H1 (cell line): ENCODE results near the gene GNG12. TPM values are rescaled to one million over a fixed set of nuclear protein-coding genes. Genes with fewer than 3 reads are reported as not detected.

ENCODE experiments used
- BCL11A ChIP-seq, 2 experiments: IDR thresholded peaks; one replicate each; pipeline ENCODE4 v1.6.1; 2011; ENCODE audit warnings: low read depth in 2 of 2, low read length in 2 of 2, mild to moderate bottlenecking in 2 of 2
- BRCA1 ChIP-seq: IDR thresholded peaks from 2 replicates; pipeline ENCODE4 v1.6.1; 2012; ENCODE audit warnings: low read depth, low read length, improper control_type of control experiment
- CHD2 ChIP-seq: IDR thresholded peaks from 2 replicates; pipeline ENCODE4 v1.6.1; 2012; ENCODE audit warnings: low read length, improper control_type of control experiment
- HDAC6 ChIP-seq: IDR thresholded peaks from one replicate; pipeline ENCODE4 v1.7.1; 2012; ENCODE audit warnings: low read depth, mild to moderate bottlenecking, inconsistent platforms, low read length, moderate library complexity
- JUN ChIP-seq: IDR thresholded peaks from 2 replicates; pipeline ENCODE4 v1.6.1; 2011; ENCODE audit warnings: low read depth, mild to moderate bottlenecking, improper control_type of control experiment, low read length
- JUND ChIP-seq: IDR thresholded peaks from 2 replicates; pipeline ENCODE4 v1.6.1; 2011; ENCODE audit warnings: mild to moderate bottlenecking, improper control_type of control experiment, low read length
- KDM5A ChIP-seq: fragments of 200-600 bp; IDR thresholded peaks from 2 replicates; pipeline ENCODE4 v1.7.1; 2012; ENCODE audit warnings: mild to moderate bottlenecking, low read length, inconsistent platforms, mixed read lengths
- POU5F1 ChIP-seq: IDR thresholded peaks from 2 replicates; pipeline ENCODE4 v1.6.1; 2011; ENCODE audit warnings: low read depth, mild to moderate bottlenecking, low read length, moderate library complexity
- SIN3A ChIP-seq, 2 experiments: IDR thresholded peaks in 1 of 2; conservative IDR thresholded peaks in 1 of 2; 2 replicates each; pipeline ENCODE4 v1.6.1; 2011 to 2012; ENCODE audit warnings: low read length in 2 of 2, improper control_type of control experiment in 1 of 2, low read depth in 1 of 2, mild to moderate bottlenecking in 1 of 2
- polyA plus RNA-seq, 7 experiments: library from polyadenylated mRNA; depleted of rRNA in 3 of 7; stranded (reverse) in 5 of 7; unstranded in 2 of 7; fragments of >200 nt in 5 of 7; fragments of 200-250 nt in 2 of 7; gene quantifications; 1 replicate in 5 of 7; 2 replicates in 1 of 7; 4 replicates in 1 of 7; pipeline versions ENCODE4 v1.2.1 to v1.2.3, GENCODE V29; 2011 to 2013; ENCODE audit warnings: missing spikeins in 2 of 7, mixed read lengths in 2 of 7
- total RNA-seq: library from RNA; stranded (reverse); fragmentation: NEBNext Ultra II Directional; extraction: Animal tissue kit (Norgen Biotek cat#: 25700); gene quantifications from 2 replicates; pipeline ENCODE4 v1.2.1, GENCODE V29; 2021
- TF ChIP-seq, protein P1 (sequence below): IDR thresholded peaks from 2 replicates; pipeline ENCODE4 v1.6.1; 2012; ENCODE audit warnings: inconsistent platforms

GNG12 gene
- total and polyA plus RNA-seq, 2 of the 8 experiments (the other 6 are each of a cell fraction or from before 2014, with no cell fraction given) = 11.4 to 35.8 TPM

DNA sequence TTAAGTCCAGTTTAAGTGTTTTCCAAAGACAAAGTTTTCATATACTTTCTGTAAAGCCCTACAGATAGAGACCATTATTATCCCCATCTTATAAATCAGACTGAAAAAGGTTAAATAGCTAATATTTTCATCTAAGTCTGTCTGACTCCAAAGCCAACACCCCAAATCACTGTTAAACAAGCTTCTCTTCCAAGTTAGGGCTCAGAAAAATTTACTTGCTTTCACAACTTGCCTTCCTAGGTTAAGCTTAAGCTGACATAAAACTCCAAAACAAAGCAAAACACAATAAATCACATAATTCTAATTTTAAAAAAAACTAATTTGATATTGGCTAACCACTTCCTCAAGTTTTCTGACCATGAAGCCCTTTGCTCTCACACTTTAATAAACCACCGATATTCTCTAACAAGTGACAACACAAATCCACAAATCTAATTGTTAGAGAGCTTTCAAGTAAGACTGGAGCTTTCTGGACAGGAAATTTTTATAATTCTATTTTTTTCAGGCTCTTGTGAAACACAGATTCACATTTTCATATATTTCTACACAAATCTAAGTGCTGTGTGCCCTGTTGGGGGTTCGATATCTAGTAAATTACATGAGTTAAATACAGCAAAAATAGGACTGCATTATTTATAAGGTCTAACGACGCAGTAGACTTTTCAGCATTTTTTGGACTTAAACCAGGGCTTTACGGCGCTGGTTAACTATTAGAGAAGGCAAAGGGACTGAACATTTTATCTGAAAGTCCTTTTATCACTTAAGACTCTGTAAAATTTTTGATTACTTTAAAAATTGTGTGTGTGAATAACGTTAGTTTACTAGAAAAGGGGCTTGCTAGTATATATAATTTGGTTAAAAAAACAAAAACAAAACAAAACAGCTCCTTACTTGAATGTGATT, 2.1 kb downstream of the GNG12 start (continued):
- TF ChIP-seq KDM5A (no peak), SIN3A (conservative IDR thresholded peaks at IDR 0.05 in 1 of 2, IDR thresholded peaks at IDR 0.05 in 1 of 2; ENCODE audit: low read depth in 1 of 2, low read length in 2 of 2) (no peak), CHD2 (no peak), POU5F1 (no peak), BRCA1 (no peak), JUN (no peak), JUND (no peak), BCL11A (IDR thresholded peaks at IDR 0.05; ENCODE audit: low read depth in 2 of 2, low read length in 2 of 2) (no peak), HDAC6 (no peak)
- TF ChIP-seq, protein P1, sequence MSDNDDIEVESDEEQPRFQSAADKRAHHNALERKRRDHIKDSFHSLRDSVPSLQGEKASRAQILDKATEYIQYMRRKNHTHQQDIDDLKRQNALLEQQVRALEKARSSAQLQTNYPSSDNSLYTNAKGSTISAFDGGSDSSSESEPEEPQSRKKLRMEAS = no peak
- TF ChIP-seq, all 59 proteins: peak for 0
